Anterior cingulate cortex (tissue), 58 donors: ENCODE results near the gene ARHGEF4.

Source experiments
- DNase-seq, 58 donors: peaks; one replicate each; lab custom pipeline; 2025; lab: John Stamatoyannopoulos, UW

The ARHGEF4 gene, protein sequence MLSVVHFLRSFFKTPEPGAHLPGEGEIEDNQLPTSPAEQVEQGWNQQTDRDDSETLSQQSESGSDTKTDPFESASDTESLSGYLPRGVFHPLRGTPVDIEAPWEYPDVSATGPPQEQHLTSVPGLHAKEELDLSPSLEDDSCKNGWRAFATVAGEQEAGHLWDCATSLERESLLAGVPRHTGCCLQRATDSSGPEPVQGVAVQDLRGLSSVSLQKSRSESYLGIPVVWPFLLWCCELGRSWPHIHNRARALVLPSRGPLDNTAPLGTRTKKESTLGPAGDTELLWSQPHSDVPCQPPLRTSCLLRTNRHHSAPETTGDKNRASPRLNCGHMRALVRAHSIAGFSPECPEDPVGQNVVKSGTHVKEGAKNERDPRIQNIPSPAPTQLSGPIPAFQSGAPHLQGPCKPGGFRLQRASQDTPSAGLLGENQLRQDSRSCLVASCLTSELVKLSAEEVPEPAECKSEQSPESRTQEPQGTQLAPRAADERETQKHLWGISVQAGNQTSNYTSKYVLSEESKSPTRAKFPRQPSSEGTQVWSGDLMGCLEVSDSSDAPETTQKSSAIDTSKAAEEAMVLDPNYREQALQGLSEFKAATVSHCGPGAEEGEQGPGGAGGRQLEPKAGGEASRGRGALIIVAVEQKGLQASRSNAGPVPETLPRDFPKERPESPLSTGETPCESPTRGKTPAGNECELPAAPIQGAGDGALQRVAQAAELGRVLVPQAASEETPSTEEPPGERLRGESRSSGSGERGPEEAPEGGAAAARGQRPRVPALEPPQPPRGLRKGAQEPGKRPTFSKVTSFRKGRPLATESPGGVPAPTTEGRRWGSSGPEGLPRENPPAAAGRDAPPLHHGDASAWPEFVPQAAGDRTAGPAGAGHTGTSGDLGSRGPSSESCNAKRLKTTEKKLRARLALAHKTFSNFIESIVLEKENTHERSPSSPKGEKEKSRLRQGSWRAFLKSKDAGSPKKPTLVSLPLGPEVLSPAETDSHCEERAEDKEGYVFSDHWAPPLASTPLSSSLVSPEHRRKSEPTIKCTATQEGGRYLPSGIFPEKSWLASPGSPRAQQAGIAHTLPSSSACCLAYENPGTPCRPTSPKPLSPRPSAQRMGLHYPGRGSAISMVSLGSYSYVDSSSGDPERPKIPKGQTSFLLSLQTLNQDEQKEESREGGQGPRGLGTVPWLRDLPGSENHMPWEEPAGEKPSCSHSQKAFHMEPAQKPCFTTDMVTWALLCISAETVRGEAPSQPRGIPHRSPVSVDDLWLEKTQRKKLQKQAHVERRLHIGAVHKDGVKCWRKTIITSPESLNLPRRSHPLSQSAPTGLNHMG (N-terminal part only)

GRCh38 chr2:130836501-130837174 is at the start of gene ARHGEF4:
ARHGEF4 (plus strand) TSS chr2:130836914; CDS start chr2:130836954, 40 bp downstream.
- DNase-seq, result peak in 41 of 58 donors; percentile 13 to 73 (median 46)

DNA sequence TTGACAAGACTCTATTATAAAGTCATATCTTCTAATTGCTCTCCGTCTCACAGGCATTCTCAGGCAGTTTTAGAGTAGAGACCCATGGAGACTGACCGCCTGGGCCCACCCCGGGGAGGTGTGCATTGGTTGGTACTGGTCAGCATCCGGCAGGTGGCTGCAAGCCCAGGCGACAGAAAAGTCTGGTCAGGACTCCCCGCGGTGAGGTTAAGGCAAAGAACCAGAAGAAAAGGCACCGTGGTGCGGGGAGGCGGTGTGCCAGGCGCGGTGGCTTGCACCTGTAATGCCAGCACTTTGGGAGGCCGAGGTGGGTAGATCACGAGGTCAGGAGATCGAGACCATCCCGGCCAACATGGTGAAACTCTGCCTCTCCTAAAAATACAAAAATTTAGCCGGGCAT is 48.9 kb upstream of the ARHGEF4 start:
- DNase-seq, result no peak

- no peak for DNase-seq
Measured at GRCh38 chr2:130790312-130790711, 46.4 kb upstream of the ARHGEF4 start.

GRCh38 chr2:130790804-130791616 is 45.7 kb upstream of the ARHGEF4 start:
- DNase-seq, result peak in 14 of 58 donors; percentile 11 to 57 (median 38)

GRCh38 chr2:130791617-130791939 is 45.1 kb upstream of the ARHGEF4 start:
- peak in 2 of 58 donors; percentile 11 to 33 for DNase-seq

DNA sequence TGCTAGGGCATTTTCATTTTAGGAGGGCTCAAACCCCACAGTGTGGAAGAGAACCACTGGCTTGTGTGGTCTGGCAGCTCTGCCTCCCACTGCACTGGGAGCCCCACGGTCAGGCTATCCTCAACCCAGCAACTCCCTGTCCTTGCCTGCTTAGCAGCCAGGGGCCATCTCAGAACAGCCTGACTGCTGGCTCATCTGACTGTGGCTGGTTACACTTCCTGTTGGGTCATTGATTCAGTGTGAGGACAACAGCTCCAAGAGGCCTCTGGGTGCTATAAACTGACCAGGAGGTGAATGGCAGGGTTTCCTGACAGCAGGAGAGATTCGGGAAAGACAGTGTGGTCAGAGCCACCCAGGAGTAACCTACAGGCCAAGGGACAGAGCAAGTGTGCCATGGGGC is 41.3 kb upstream of the ARHGEF4 start:
- no peak for DNase-seq

- no peak for DNase-seq
Measured at GRCh38 chr2:130796290-130796689, 40.4 kb upstream of the ARHGEF4 start.

- peak; percentile 32 to 95 (median 87) for DNase-seq
Measured at GRCh38 chr2:130797493-130798435, 39.0 kb upstream of the ARHGEF4 start.

DNA sequence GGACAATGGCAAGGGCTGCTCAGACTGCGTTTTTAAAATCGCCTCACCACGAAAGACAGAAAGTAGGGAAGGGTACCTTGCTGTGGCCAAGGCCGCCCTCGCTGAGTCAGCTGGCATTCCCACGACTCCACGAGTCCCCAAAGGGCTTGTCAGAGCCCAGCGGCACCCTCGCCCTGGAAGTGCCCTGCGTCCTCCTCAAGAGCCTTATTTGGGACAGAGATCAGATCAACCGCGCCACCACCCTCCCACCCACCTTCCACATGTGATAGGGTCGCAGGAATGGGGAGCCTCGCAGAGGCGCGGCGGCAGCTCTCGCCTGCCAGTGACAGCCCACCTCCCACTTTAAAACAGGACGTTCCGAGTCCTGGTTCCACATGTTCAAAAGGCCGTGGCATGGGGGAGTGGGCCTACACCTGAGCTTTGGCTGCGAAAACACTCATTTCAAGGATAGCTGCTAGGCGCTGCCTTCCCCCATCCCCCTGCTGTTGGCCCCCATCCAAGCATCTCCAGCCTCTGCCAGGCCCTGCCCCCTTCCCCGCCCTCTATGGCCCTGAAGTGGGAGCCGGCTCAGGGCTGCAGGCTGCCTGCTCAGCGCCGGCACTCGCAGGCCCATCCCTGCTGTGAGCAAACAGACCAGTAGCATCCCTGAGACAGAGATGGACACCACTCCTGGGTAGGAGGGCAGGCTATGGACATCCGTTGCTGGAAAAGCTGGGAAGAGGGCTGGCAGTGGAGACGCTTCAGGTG is 38.1 kb upstream of the ARHGEF4 start:
- peak in 33 of 58 donors; percentile 14 to 62 (median 41) for DNase-seq

DNA sequence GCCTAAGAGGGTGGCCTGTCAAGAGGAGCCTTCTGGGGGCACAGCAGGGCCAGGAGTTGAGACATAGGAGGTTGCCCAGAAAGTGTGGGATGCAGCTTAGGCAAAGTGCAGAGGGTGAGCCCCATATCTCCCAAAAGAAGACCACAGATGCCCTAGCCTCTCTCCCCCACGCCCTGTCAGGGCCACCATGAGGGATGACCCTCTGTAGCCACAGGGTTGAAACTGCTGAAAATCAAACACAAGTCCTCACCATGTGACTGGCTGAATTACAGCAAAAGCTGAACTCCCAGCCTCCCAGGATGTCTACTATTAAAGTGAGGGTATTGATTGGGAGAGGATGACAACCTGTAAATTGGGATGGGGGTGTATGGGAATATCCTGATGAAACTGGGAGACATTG is 37.4 kb upstream of the ARHGEF4 start:
- DNase-seq, result no peak

- DNase-seq, result no peak
Measured at GRCh38 chr2:130805613-130806012, 31.1 kb upstream of the ARHGEF4 start.

GRCh38 chr2:130806370-130806769 is 30.3 kb upstream of the ARHGEF4 start:
- no peak for DNase-seq

- DNase-seq, result peak in 3 of 58 donors; percentile 18 to 47 (median 26)
Measured at GRCh38 chr2:130807659-130808385, 28.9 kb upstream of the ARHGEF4 start.

GRCh38 chr2:130808482-130809268 is 28.0 kb upstream of the ARHGEF4 start:
- DNase-seq, result peak in 1 of 58 donors; percentile 16

DNA sequence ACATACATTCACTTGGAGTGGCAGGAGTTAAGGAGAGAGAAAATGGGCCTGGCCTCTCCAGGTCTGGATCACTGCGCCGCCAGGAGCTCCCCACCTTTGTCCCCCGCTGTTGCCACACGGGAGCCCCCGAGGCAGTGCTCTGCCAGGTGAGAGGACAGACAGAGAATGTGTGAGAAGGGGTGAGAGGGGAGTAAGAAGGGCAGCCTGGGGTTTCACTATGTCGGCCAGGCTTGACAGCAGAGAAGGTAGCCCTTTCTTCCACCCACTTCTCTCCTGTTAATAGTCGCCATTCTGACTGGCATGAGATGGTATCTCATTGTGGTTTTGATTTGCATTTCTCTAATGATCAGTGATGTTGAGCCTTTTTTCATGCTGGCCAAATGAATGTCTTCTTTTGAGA is 26.2 kb upstream of the ARHGEF4 start:
- no peak for DNase-seq

DNA sequence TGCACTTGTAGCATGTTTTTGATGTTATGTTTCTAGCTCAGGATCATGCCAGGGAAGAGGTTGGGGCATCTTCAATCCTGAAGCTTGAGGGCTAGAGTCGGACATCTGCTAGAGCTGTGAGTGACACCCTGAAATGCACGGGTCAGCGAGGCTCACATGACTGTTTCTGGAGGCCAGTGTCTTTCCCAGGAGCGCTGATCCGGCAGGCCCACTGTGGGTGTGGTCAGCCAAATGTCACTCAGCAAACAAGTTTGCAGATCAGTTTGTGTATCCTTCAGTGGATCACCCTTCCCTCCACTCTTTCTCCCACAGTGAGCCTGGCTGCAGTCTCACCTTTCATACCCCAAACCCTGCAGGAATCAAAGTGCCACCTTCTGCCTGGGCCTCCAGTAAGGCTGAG is 23.0 kb upstream of the ARHGEF4 start:
- no peak for DNase-seq
